Activated T-cell treated with anti-CD3 and anti-CD28 coated beads, Interleukin-2, amount 50 U/mL, for 1 hour (primary cell): ENCODE results near the gene BTNL8.
"Not testable (repeated sequence)": the region's sequence is repeated elsewhere in the genome, so short reads cannot be mapped to it uniquely, and the experiment has no call there.

Source experiments
- DNase-seq: peaks from one replicate; pipeline ENCODE4 v3.0.0-alpha.2; 2020

BTNL8 gene

GRCh38 chr5:180875860-180876426 lies 23.0 kb upstream of the BTNL8 start:
- no peak for DNase-seq

DNA sequence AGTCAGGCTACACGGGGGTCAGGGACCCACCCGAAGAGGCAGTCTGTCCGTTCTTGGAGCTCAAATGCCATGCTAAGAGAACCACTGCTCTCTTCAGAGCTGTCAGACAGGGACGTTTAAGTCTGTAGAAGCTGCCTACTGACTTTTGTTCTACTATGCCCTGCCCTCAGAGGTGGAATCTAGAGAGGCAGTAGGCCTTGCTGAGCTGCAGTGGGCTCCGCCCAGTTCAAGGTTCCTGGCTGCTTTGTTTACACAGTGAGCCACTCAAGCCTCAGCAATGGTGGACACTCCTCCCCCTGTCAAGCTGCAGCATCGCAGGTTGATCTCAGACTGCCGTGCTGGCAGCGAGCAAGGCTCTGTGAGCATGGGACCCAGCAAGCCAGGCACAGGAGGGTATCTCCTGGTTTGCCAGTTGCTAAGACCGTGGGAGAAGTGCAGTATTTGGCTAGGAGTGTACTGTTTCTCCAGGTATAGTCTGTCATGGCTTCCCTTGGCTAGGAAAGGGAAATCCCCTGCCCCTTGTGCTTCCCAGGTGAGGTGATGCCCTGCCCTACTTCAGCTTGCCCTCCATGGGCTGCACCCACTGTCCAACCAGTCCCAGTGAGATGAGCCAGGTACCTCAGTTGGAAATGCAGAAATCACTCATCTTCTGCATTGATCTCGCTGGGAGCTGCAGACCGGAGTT lies 13.0 kb upstream of the BTNL8 start:
- DNase-seq, result not testable (repeated sequence)

GRCh38 chr5:180889381-180889780 lies 9.6 kb upstream of the BTNL8 start:
- no peak for DNase-seq

DNA sequence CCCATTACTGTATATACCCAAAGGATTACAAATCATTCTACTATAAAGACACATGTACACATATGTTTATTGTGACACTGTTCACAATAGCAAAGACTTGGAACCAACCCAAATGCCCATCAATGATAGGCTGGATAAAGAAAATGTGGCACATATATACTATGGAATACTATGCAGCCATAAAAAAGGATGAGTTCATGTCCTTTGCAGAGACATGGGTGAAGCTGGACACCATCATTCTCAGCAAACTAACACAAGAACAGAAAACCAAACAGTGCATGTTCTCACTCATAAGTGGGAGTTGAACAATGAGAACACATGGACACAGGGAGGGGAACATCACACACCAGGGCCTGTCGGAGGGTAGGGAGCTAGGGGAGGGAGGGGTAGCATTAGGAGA lies 3.6 kb upstream of the BTNL8 start:
- DNase-seq, result not testable (repeated sequence)

DNA sequence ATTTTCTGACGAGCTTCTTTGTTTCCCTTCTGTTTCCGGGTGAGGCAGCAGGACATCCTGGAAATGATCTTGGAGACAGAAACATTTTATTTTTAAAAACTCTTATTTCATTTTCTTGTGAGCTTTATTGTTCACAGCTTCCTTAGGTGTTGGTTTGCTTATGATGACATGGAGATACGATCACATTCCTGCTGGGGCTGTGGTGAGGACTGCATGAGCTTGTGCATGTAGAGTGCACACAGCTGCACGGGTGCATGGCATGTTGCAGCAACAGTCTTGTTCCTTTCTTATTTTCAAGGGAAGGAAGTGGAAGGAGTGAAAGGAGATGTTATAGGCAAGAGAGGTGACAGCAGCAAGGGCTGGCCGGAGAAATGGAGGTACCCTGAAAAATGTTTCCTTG lies 1.2 kb downstream of the BTNL8 start:
- DNase-seq, result no peak

- DNase-seq, result no peak
Measured at GRCh38 chr5:180901319-180902009, 2.5 kb downstream of the BTNL8 start.

GRCh38 chr5:180908400-180908799 lies 9.4 kb downstream of the BTNL8 start:
- DNase-seq, result no peak

- no peak for DNase-seq
Measured at GRCh38 chr5:180908998-180909731, 10.2 kb downstream of the BTNL8 start.

DNA sequence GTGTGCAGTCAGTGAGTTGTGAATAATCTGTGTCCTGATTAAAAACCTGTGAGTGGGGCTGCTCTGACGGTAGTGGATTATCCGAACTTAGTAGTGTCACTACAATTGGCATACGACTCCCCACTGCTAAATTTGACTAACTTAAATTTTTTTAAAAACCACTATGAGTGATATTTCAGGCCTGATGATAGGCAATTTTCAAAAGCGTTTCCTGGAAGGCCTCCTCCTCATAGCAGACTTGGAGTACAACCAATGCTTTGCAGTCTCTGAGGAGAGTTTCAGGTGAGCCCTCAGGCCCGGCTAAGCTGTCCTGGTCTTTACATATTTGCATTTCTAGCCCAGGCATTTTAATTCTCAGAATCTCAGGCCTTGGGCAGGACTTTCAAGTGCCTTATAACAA lies 10.8 kb downstream of the BTNL8 start:
- no peak for DNase-seq

DNA sequence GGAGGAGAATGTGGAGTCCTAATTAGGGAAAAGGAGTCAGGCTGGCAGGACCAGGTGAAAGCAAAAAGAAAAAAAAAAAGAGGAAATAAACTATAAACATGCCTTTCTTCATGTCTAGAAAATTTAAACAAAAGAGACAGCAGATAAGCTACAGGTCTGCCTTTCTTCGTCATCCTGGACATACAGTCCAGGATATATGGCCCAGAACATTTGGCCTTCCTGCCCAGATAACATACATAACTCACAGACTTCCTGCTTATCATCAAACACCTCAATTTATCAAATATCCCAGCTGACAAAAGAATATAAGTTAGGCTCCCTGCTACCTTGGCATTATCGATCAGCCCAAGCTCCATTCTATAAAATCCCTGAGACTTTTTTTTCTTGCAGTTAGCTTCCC lies 11.2 kb downstream of the BTNL8 start:
- DNase-seq, result no peak

DNA sequence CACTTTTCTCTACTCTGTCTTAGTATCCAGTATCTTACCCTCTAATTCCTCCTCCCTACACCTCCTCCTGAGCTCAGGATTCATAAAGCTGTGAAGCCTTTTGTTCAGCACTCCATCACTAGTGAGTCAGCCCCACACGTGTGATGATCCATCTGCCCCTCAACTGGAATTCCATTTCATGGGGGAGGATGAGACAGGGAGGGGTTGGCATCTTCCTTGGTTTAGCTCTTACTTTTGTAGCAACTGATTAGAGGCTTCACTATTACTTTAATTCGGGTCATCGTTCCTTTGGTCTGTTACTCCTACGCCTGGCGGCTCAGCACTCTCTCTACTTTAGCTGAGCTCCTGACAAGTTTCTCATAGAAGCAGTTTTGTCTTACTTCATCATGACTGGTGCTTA lies 11.8 kb downstream of the BTNL8 start:
- DNase-seq, result no peak

DNA sequence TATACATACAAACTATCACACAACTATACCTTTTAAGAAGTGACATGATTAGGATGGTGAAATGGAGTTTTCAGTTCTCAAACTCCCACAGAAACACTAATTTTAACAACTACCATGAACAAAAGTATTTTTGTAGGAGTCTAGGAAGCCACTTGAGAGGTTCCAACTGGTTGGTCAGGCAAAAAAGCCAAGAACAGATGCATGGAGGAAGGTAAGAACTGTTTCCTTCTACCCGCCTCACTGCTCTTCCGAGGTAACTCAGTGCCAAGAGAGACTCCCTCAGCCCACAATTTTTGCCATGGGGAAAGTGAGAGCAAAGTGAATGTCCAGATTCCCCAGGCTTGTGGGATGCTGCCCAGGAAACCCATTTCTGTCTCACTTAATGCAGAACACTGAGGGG lies 15.7 kb downstream of the BTNL8 start:
- DNase-seq, result no peak

DNA sequence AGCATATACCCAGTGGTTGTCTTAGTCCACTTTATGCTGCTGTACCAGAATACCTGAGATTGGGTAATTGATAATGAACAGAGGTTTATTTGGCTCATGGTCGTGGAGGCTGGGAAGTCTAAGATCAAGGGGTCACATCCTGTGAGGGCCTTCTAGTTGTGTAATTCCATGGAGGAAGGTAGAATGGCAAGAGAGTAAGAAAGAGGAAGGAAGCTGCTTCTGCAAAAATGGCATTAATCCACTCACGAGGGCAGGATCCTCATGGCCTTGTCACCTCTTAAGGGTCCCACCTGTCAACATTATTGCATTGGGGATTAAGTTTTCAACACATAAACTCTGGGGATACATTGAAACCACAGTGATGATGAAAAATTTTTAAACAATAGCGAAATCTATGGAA lies 17.0 kb downstream of the BTNL8 start:
- DNase-seq, result no peak

DNA sequence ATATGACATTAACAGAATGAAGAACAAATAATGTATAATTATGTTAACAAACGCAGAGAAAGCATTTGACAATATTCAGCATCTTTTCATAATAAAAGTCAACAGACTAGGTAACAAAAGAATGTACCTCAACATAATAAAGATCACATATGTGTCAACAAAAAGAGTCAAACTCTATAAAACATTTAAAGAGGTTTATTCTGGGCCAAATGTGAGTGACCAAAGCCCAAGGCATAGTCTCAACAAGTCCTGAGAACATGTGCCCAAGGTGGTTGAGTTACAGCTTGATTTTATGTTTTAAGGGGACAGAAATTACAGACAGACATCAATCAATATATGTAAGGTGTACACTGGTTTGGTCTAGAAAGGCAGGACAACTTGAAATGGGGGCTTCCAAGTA lies 19.4 kb downstream of the BTNL8 start:
- no peak for DNase-seq

DNA sequence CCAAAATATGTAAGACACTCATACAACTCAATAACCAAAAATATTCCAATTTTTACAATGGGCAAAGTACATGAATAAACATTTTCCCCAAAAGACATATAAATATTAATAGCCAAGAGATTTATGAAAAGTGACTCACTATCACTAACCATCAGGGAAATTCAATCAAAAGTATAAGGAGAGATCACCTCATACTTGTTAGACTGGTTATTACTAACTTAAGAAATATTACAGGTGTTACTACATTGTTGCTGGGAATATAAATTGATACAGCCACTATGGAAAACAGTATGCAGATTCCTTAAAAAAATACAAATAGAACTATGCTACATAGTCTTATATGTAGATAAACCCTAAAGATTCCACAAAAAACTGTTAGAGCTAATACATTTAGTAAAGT lies 21.8 kb downstream of the BTNL8 start:
- no peak for DNase-seq

- DNase-seq, result no peak
Measured at GRCh38 chr5:180922932-180923331, 24.0 kb downstream of the BTNL8 start.

GRCh38 chr5:180932660-180933059 lies 33.7 kb downstream of the BTNL8 start:
- no peak for DNase-seq

GRCh38 chr5:180935203-180935602 lies 36.2 kb downstream of the BTNL8 start:
- no peak for DNase-seq

DNA sequence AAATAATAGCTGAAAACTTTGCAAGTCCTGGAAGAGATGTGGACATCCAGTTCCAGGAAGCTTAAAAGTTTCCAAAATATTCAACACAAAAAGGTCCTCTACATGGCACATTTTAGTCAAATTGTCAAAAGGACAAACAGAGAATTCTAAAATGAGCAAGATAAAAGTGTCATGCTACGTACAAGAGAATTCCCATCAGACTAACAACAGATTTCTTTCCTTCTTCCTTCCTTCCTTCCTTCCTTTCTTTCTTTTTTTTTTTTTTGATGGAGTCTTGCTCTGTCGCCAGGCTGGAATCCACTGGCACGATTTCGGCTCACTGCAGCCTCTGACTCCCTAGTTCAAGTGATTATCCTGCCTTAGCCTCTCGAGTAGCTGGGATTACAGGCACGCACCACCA lies 39.3 kb downstream of the BTNL8 start:
- DNase-seq, result no peak

DNA sequence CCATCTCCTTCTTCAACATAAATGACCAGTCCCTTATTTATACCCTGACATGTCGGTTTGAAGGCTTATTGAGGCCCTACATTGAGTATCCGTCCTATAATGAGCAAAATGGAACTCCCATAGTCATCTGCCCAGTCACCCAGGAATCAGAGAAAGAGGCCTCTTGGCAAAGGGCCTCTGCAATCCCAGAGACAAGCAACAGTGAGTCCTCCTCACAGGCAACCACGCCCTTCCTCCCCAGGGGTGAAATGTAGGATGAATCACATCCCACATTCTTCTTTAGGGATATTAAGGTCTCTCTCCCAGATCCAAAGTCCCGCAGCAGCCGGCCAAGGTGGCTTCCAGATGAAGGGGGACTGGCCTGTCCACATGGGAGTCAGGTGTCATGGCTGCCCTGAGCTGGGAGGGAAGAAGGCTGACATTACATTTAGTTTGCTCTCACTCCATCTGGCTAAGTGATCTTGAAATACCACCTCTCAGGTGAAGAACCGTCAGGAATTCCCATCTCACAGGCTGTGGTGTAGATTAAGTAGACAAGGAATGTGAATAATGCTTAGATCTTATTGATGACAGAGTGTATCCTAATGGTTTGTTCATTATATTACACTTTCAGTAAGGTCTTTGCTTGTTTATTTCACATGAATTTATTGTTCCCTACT lies 51.5 kb downstream of the BTNL8 start:
- no peak for DNase-seq

DNA sequence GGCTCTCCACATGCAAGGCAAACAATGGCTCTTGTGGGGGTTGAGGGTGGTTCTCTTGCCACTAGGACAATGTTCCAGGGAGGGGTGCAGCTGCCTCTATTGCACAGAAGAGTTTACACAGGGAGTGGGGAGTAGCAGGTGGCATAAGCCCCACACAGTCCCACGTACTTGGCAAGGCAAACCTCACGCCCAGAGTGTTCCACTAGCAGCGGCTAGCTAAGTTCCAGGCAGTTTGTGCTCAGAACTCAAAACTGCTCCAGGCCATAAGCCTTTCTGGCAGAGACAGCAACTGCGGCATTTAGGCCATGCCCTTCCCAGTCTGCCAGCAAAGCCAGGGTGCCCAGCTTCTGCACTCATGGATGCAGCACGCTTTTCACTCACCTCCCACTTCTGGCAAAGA lies 60.7 kb downstream of the BTNL8 start:
- no peak for DNase-seq

DNA sequence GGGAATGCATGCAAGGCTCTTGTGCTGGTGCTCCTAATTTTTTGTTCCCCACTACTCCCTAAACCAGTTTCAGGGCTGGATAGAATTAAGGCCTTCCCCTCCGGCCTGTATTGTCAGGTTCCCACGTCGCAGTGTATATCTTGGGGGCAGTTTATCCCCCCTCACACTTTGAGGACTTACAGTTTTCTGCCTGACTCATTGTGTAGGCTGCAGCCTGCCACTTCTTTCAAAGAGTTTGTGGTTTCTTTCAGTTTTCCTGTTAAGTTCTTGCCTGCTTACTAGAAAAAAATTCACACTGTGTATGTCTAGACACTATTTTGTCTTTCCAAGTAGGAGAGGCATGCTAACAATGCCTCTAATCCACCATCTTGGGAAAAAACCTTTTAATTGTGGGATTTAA lies 61.2 kb downstream of the BTNL8 start:
- DNase-seq, result no peak

DNA sequence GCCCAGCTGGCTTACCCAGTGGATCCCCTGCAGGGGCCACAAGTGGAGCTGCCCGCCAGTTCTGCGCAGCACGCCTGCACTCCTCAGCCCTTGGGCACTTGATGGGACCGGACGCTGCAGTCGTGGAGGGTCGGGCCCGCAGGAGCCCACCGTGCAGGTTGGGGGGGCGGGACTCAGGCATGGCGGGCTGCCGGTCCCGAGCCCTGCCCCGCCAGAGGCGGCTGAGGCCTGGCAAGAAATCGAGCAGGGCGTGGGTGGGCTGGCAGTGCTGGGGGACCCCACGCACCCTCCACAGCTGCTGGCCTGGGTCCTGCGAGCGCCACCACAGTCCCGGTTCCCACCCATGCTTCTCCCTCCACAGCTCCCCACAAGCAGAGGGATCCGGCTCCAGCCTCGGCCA lies 70.4 kb downstream of the BTNL8 start:
- no peak for DNase-seq
